ENCODE measurements around the gene LHX4.

GRCh38 chr1:180215856-180216625 lies 14.0 kb upstream of the LHX4 start:
- no peak for TF ChIP-seq YY1 (IDR thresholded peaks at IDR 0.05; ENCODE audit: insufficient read depth, insufficient read length)
- no peak for TF ChIP-seq ZNF274 (IDR thresholded peaks at IDR 0.05; ENCODE audit: low read depth, low read length)

Data from NT2/D1 (cell line).